ENCODE data around the gene CBLN3. TPM values are rescaled to one million over a fixed set of nuclear protein-coding genes. Genes with fewer than 3 reads are reported as not detected.
"Not testable (repeated sequence)": the region's sequence is repeated elsewhere in the genome, so short reads cannot be mapped to it uniquely, and the experiment has no call there.

CBLN3 gene
- polyA plus RNA-seq (2013, experiment 1 of 4), result 0.83 TPM
- polyA plus RNA-seq (2013, experiment 2 of 4), result 0.28 TPM
- polyA plus RNA-seq (2013, experiment 3 of 4), result 0.53 TPM
- 0.65 TPM for polyA plus RNA-seq (2013, experiment 4 of 4)

- Histone ChIP-seq H3K27me3 (ENCODE audit: control insufficient read depth, insufficient read depth, low read length, poor library complexity, severe bottlenecking) (peaks cover 12% of the 10 kb centered on the region), H3K27ac (ENCODE audit: insufficient read depth, low read depth, low read length, poor library complexity, severe bottlenecking) (no peak within 1 kb of the TSS), H3K4me3 (ENCODE audit: insufficient read depth, low read depth, low read length) (peak within 1 kb of the TSS; percentile 49), H3K4me1 (ENCODE audit: control insufficient read depth, insufficient read depth, low read length) (no peaks in the 10 kb centered on the region), H3K36me3 (ENCODE audit: control insufficient read depth, insufficient read depth, low read length) (no peaks in the 10 kb centered on the region), H3K9me3 (ENCODE audit: control insufficient read depth, low read length) (no peaks in the 10 kb centered on the region)
- 7 to 9% methylated on average over 56 of the region's 57 CpGs for WGBS, 2 experiments
Observed at GRCh38 chr14:24429395-24430142, at the start of gene CBLN3, which contains the start of gene KHNYN. Gene CBLN3 (minus strand): TSS chr14:24429668. CDS start chr14:24429054, 614 bp downstream. Gene KHNYN (plus strand): TSS chr14:24429954. CDS start chr14:24430731, 777 bp downstream.

DNA sequence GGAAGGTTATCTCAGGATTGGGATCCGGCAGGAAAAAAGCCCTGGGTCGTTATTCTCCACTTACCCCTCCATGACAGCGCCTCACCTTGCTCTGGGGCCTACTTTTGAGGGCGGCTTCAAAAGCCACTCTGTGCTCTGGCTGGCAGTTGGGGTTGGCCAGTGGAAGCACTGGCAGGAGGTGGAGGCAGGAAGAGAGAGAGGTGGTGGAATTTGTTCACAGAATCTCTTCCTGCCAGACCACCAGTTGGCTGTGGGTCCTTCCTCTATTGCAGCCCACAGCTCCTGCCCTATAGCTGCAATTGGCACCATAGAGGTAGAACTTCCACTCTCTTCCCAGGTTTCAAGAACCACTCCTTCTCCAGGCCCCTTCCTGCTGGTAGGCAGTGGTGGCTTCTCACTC, 45.8 kb upstream of the CBLN3 start:
- H3K4me1 ChIP-seq (ENCODE audit: control insufficient read depth, insufficient read depth, low read length), result no peaks in the 10 kb centered on the region
- H3K27ac ChIP-seq (ENCODE audit: insufficient read depth, low read depth, low read length, poor library complexity, severe bottlenecking), result no peak overlapping the region
- H3K36me3 ChIP-seq (ENCODE audit: control insufficient read depth, insufficient read depth, low read length), result no peaks in the 10 kb centered on the region
- H3K4me3 ChIP-seq (ENCODE audit: insufficient read depth, low read depth, low read length), result no peak overlapping the region
- H3K27me3 ChIP-seq (ENCODE audit: control insufficient read depth, insufficient read depth, low read length, poor library complexity, severe bottlenecking), result no peaks in the 10 kb centered on the region
- WGBS, 2 experiments, result 89 to 90% methylated on average over 4 of the region's 4 CpGs
- no peaks in the 10 kb centered on the region for H3K9me3 ChIP-seq (ENCODE audit: control insufficient read depth, low read length)

GRCh38 chr14:24473211-24473610, 43.7 kb upstream of the CBLN3 start:
- H3K27ac ChIP-seq (ENCODE audit: insufficient read depth, low read depth, low read length, poor library complexity, severe bottlenecking), result no peak overlapping the region
- H3K9me3 ChIP-seq (ENCODE audit: control insufficient read depth, low read length), result no peaks in the 10 kb centered on the region
- H3K36me3 ChIP-seq (ENCODE audit: control insufficient read depth, insufficient read depth, low read length), result no peaks in the 10 kb centered on the region
- 62 to 63% methylated on average over 12 of the region's 12 CpGs for WGBS, 2 experiments
- H3K4me1 ChIP-seq (ENCODE audit: control insufficient read depth, insufficient read depth, low read length), result no peaks in the 10 kb centered on the region
- H3K27me3 ChIP-seq (ENCODE audit: control insufficient read depth, insufficient read depth, low read length, poor library complexity, severe bottlenecking), result no peaks in the 10 kb centered on the region
- H3K4me3 ChIP-seq (ENCODE audit: insufficient read depth, low read depth, low read length), result no peak overlapping the region

DNA sequence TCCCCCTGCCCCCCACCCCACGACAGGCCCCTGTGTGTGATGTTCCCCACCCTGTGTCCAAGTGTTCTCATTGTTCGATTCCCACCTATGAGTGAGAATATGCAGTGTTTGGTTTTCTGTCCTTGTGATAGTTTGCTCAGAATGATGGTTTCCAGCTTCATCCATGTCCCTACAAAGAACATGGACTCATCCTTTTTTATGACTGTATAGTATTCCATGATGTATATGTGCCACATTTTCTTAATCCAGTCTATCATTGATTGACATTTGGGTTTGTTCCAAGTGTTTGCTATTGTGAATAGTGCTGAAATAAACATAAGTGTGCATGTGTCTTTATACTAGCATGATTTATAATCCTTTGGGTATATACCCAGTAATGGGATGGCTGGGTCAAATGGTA, 41.0 kb upstream of the CBLN3 start:
- not testable (repeated sequence) for H3K27ac ChIP-seq (ENCODE audit: insufficient read depth, low read depth, low read length, poor library complexity, severe bottlenecking); H3K4me1 ChIP-seq (ENCODE audit: control insufficient read depth, insufficient read depth, low read length); H3K4me3 ChIP-seq (ENCODE audit: insufficient read depth, low read depth, low read length); H3K36me3 ChIP-seq (ENCODE audit: control insufficient read depth, insufficient read depth, low read length); H3K27me3 ChIP-seq (ENCODE audit: control insufficient read depth, insufficient read depth, low read length, poor library complexity, severe bottlenecking); H3K9me3 ChIP-seq (ENCODE audit: control insufficient read depth, low read length)
- WGBS, 2 experiments, result no CpG with 5 or more reads among the region's 2 CpGs

- 100% methylated on average over 2 of the region's 3 CpGs for WGBS, 2 experiments
- Histone ChIP-seq H3K4me3 (ENCODE audit: insufficient read depth, low read depth, low read length) (no peak overlapping the region), H3K36me3 (ENCODE audit: control insufficient read depth, insufficient read depth, low read length) (no peaks in the 10 kb centered on the region), H3K27ac (ENCODE audit: insufficient read depth, low read depth, low read length, poor library complexity, severe bottlenecking) (no peak overlapping the region), H3K4me1 (ENCODE audit: control insufficient read depth, insufficient read depth, low read length) (no peaks in the 10 kb centered on the region), H3K9me3 (ENCODE audit: control insufficient read depth, low read length) (no peaks in the 10 kb centered on the region), H3K27me3 (ENCODE audit: control insufficient read depth, insufficient read depth, low read length, poor library complexity, severe bottlenecking) (no peaks in the 10 kb centered on the region)
Observed at GRCh38 chr14:24465805-24466204, 36.3 kb upstream of the CBLN3 start.

- no peaks in the 10 kb centered on the region for H3K36me3 ChIP-seq (ENCODE audit: control insufficient read depth, insufficient read depth, low read length)
- no peaks in the 10 kb centered on the region for H3K9me3 ChIP-seq (ENCODE audit: control insufficient read depth, low read length)
- no peak overlapping the region for H3K4me3 ChIP-seq (ENCODE audit: insufficient read depth, low read depth, low read length)
- WGBS, 2 experiments, result 93 to 94% methylated on average over 3 of the region's 3 CpGs
- H3K4me1 ChIP-seq (ENCODE audit: control insufficient read depth, insufficient read depth, low read length), result no peaks in the 10 kb centered on the region
- H3K27ac ChIP-seq (ENCODE audit: insufficient read depth, low read depth, low read length, poor library complexity, severe bottlenecking), result no peak overlapping the region
- H3K27me3 ChIP-seq (ENCODE audit: control insufficient read depth, insufficient read depth, low read length, poor library complexity, severe bottlenecking), result no peaks in the 10 kb centered on the region
Observed at GRCh38 chr14:24465368-24465767, 35.9 kb upstream of the CBLN3 start.

GRCh38 chr14:24463884-24464785, 34.7 kb upstream of the CBLN3 start:
- WGBS, 2 experiments, result 65 to 69% methylated on average over 3 to 4 of the region's 4 CpGs
- Histone ChIP-seq H3K9me3 (ENCODE audit: control insufficient read depth, low read length) (no peaks in the 10 kb centered on the region), H3K27ac (ENCODE audit: insufficient read depth, low read depth, low read length, poor library complexity, severe bottlenecking) (no peak overlapping the region), H3K36me3 (ENCODE audit: control insufficient read depth, insufficient read depth, low read length) (no peaks in the 10 kb centered on the region), H3K27me3 (ENCODE audit: control insufficient read depth, insufficient read depth, low read length, poor library complexity, severe bottlenecking) (no peaks in the 10 kb centered on the region), H3K4me3 (ENCODE audit: insufficient read depth, low read depth, low read length) (no peak overlapping the region), H3K4me1 (ENCODE audit: control insufficient read depth, insufficient read depth, low read length) (no peaks in the 10 kb centered on the region)

DNA sequence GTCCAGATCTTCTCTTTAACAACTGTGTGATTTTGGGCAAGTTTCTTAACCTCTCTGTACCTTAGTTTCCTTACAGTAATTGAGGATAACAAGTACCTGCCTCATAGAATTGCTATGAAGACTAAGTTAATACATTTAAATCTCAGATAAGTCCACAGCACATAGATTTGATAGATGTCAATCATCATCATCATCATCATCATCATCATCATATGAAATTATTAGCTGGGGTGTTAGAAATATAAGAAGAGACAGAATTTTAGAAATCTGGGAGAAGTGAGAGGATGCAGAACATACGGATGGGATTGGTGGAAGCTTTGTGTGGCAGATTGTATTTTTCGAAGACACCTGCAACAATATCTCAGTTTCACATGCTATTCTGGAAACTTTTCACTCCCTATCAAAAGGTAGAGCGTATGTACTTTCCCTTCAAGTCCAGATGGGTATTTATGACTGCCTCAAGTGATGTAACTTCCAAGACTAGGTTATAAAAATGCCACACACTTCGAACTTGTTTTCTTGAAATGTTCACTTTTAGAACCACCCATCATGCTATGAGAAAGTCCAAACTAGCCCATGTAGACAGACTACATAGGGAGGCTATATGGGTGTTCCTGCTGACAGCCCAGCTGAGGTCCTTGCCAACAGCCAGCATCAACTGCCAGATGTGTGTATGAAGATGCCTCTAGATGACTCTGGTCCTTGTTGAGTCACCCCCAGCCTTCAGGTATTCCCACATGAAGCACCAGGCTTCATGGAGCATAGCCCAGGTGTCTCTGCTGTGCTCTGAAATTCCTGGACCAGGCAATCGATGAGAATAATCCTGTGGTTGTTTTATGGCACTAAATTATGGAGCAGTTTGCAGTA, 33.8 kb upstream of the CBLN3 start:
- H3K4me1 ChIP-seq (ENCODE audit: control insufficient read depth, insufficient read depth, low read length), result no peaks in the 10 kb centered on the region
- no peaks in the 10 kb centered on the region for H3K36me3 ChIP-seq (ENCODE audit: control insufficient read depth, insufficient read depth, low read length)
- no peaks in the 10 kb centered on the region for H3K9me3 ChIP-seq (ENCODE audit: control insufficient read depth, low read length)
- H3K27ac ChIP-seq (ENCODE audit: insufficient read depth, low read depth, low read length, poor library complexity, severe bottlenecking), result no peak overlapping the region
- no peak overlapping the region for H3K4me3 ChIP-seq (ENCODE audit: insufficient read depth, low read depth, low read length)
- WGBS, 2 experiments, result 53 to 56% methylated on average over 5 of the region's 5 CpGs
- no peaks in the 10 kb centered on the region for H3K27me3 ChIP-seq (ENCODE audit: control insufficient read depth, insufficient read depth, low read length, poor library complexity, severe bottlenecking)

GRCh38 chr14:24461336-24461735, 31.9 kb upstream of the CBLN3 start:
- Histone ChIP-seq H3K9me3 (ENCODE audit: control insufficient read depth, low read length) (no peaks in the 10 kb centered on the region), H3K27me3 (ENCODE audit: control insufficient read depth, insufficient read depth, low read length, poor library complexity, severe bottlenecking) (no peaks in the 10 kb centered on the region), H3K36me3 (ENCODE audit: control insufficient read depth, insufficient read depth, low read length) (no peaks in the 10 kb centered on the region)

More at GRCh38 chr14:24461336-24461735, 31.9 kb upstream of the CBLN3 start:
- Histone ChIP-seq H3K4me3 (ENCODE audit: insufficient read depth, low read depth, low read length) (no peak overlapping the region), H3K4me1 (ENCODE audit: control insufficient read depth, insufficient read depth, low read length) (no peaks in the 10 kb centered on the region), H3K27ac (ENCODE audit: insufficient read depth, low read depth, low read length, poor library complexity, severe bottlenecking) (no peak overlapping the region)
